H1 (cell line): Measurements from ENCODE around the gene TGFB2. TPM values are rescaled to one million over a fixed set of nuclear protein-coding genes. Genes with fewer than 3 reads are reported as not detected.

Experiments used
- CTCF ChIA-PET: fragments of 300-600 bp; sonication (Branson Sonifier 250); formaldehyde crosslinking; loops from one replicate; lab custom pipeline; 2021; ENCODE audit not compliant: partially characterized antibody; lab: Charles Lee
- POLR2A ChIA-PET: fragments of 300-600 bp; sonication (Branson Sonifier 250); formaldehyde crosslinking; loops from one replicate; lab custom pipeline; 2021; ENCODE audit warnings: inconsistent platforms; ENCODE audit not compliant: partially characterized antibody; lab: Charles Lee
- DNase-seq, 2 experiments: peaks; one replicate each; pipeline versions ENCODE4 v3.0.0 to v3.0.0-alpha.2; 2010 to 2022; ENCODE audit warnings: low spot score in 2 of 2, low read depth in 1 of 2, mixed read lengths in 1 of 2
- FAIRE-seq: peaks from 2 replicates; lab custom pipeline; 2011; peaks lifted over from hg19 to GRCh38; lab: Jason Lieb, UNC
- H2AFZ ChIP-seq: 2 replicates; pipeline ENCODE4 v1.8.1; 2012; ENCODE audit warnings: low read length, inconsistent platforms
- H2AK5ac ChIP-seq: 2 replicates; pipeline ENCODE4 v1.6.1; 2013; ENCODE audit warnings: low read depth, low read length
- H2BK120ac ChIP-seq: replicated peaks from 2 replicates; pipeline ENCODE3; 2013; ENCODE audit warnings: low read depth, low read length, inconsistent platforms
- H2BK12ac ChIP-seq: 2 replicates; pipeline ENCODE4 v1.6.1; 2013; ENCODE audit warnings: low read depth, low read length
- H2BK15ac ChIP-seq: 2 replicates; pipeline ENCODE4 v1.6.1; 2013; ENCODE audit warnings: low read length
- H2BK20ac ChIP-seq: 2 replicates; pipeline ENCODE4 v1.6.1; 2013; ENCODE audit warnings: low read length
- H2BK5ac ChIP-seq: 2 replicates; pipeline ENCODE4 v1.6.1; 2013; ENCODE audit warnings: low read depth, low read length
- H3K14ac ChIP-seq: 2 replicates; pipeline ENCODE4 v1.6.1; 2013; ENCODE audit warnings: inconsistent platforms; ENCODE audit not compliant: insufficient read length
- H3K18ac ChIP-seq: 2 replicates; pipeline ENCODE4 v1.6.1; 2013; ENCODE audit warnings: low read length; ENCODE audit errors: extremely low read depth
- H3K23ac ChIP-seq: 2 replicates; pipeline ENCODE4 v1.6.1; 2013; ENCODE audit warnings: inconsistent platforms; ENCODE audit not compliant: insufficient read length
- H3K23me2 ChIP-seq: 2 replicates; pipeline ENCODE4 v1.6.1; 2013; ENCODE audit warnings: low read depth, low read length
- H3K27ac ChIP-seq: 2 replicates; pipeline ENCODE4 v1.6.1; 2011; ENCODE audit warnings: low read depth, low read length, inconsistent platforms
- H3K27me3 ChIP-seq, 4 experiments: replicated peaks in 1 of 4; 1 replicate in 1 of 4; 2 replicates in 3 of 4; pipeline versions ENCODE4 v1.6.1 to v1.8.1; 2011 to 2013; ENCODE audit warnings: low read length in 3 of 4, mild to moderate bottlenecking in 3 of 4, inconsistent platforms in 2 of 4, mixed read lengths in 2 of 4, moderate library complexity in 1 of 4; ENCODE audit not compliant: control insufficient read depth in 3 of 4, insufficient read depth in 3 of 4; ENCODE audit errors: extremely low read depth in 1 of 4
- H3K36me3 ChIP-seq, 4 experiments: 2 replicates each; pipeline versions ENCODE4 v1.6.1 to v1.8.1; 2011 to 2013; ENCODE audit warnings: mild to moderate bottlenecking in 4 of 4, low read length in 3 of 4, moderate library complexity in 2 of 4, control low read depth in 1 of 4, inconsistent platforms in 1 of 4; ENCODE audit not compliant: insufficient read depth in 4 of 4, control insufficient read depth in 2 of 4
- H3K4ac ChIP-seq: replicated peaks from 2 replicates; pipeline ENCODE3; 2013; ENCODE audit warnings: low read length, low read depth, mixed read lengths, inconsistent platforms; ENCODE audit not compliant: insufficient read length
- H3K4me1 ChIP-seq, 4 experiments: replicated peaks in 1 of 4; 1 replicate in 1 of 4; 2 replicates in 3 of 4; pipeline versions ENCODE4 v1.6.1 to v1.8.1; 2011 to 2013; ENCODE audit warnings: low read length in 3 of 4, inconsistent platforms in 2 of 4, mixed read lengths in 1 of 4; ENCODE audit not compliant: insufficient read depth in 4 of 4, control insufficient read depth in 3 of 4
- H3K4me2 ChIP-seq, 2 experiments: 2 replicates each; pipeline versions ENCODE4 v1.6.1 to v1.8.1; 2011 to 2013; ENCODE audit warnings: low read depth in 2 of 2, low read length in 2 of 2, control low read depth in 1 of 2, inconsistent platforms in 1 of 2, mild to moderate bottlenecking in 1 of 2; ENCODE audit not compliant: insufficient read depth in 1 of 2
- H3K4me3 ChIP-seq, 4 experiments: fragments of 200-600, 300-600 bp in 1 of 4; sonication (generic), shearing (Covaris generic), sonication (Bioruptor Twin) in 1 of 4; 2 replicates each; pipeline versions ENCODE4 v1.5.1 to v1.8.1; 2011 to 2016; ENCODE audit warnings: low read length in 4 of 4, low read depth in 3 of 4, control low read depth in 2 of 4, inconsistent platforms in 2 of 4, mild to moderate bottlenecking in 2 of 4, mixed read lengths in 1 of 4, moderate library complexity in 1 of 4; ENCODE audit not compliant: insufficient read depth in 2 of 4; ENCODE audit errors: extremely low read depth in 1 of 4
- H3K56ac ChIP-seq: replicated peaks from 2 replicates; pipeline ENCODE3; 2013; ENCODE audit warnings: low read depth, mild to moderate bottlenecking, mixed read lengths, low read length, inconsistent platforms; ENCODE audit not compliant: insufficient read length
- H3K79me1 ChIP-seq: 2 replicates; pipeline ENCODE4 v1.6.1; 2013; ENCODE audit warnings: low read depth, low read length, control low read depth
- H3K79me2 ChIP-seq, 2 experiments: 2 replicates each; pipeline versions ENCODE4 v1.6.1 to v1.8.1; 2012 to 2013; ENCODE audit warnings: low read length in 2 of 2, mild to moderate bottlenecking in 2 of 2, inconsistent platforms in 1 of 2; ENCODE audit not compliant: insufficient read depth in 2 of 2, control insufficient read depth in 1 of 2
- H3K9ac ChIP-seq, 4 experiments: replicated peaks in 1 of 4; 1 replicate in 1 of 4; 2 replicates in 3 of 4; pipeline versions ENCODE4 v1.6.1 to v1.8.1; 2011 to 2013; ENCODE audit warnings: low read depth in 3 of 4, low read length in 3 of 4, control low read depth in 2 of 4, mild to moderate bottlenecking in 2 of 4, moderate library complexity in 2 of 4, inconsistent platforms in 1 of 4; ENCODE audit errors: extremely low read depth in 1 of 4
- H3K9me3 ChIP-seq, 2 experiments: 2 replicates each; pipeline versions ENCODE4 v1.6.1 to v1.8.1; 2012 to 2013; ENCODE audit warnings: mild to moderate bottlenecking in 2 of 2, moderate library complexity in 2 of 2, control low read depth in 1 of 2, inconsistent platforms in 1 of 2, low read depth in 1 of 2, low read length in 1 of 2, mixed read lengths in 1 of 2; ENCODE audit not compliant: insufficient read depth in 2 of 2
- H4K20me1 ChIP-seq, 2 experiments: replicated peaks in 1 of 2; 2 replicates each; pipeline versions ENCODE3 to v1.8.1; 2011 to 2013; ENCODE audit warnings: inconsistent platforms in 2 of 2, low read length in 2 of 2, mild to moderate bottlenecking in 1 of 2; ENCODE audit not compliant: insufficient read depth in 2 of 2, control insufficient read depth in 1 of 2
- H4K5ac ChIP-seq: 2 replicates; pipeline ENCODE4 v1.6.1; 2013; ENCODE audit warnings: low read length, low read depth, mixed read lengths, inconsistent platforms; ENCODE audit not compliant: insufficient read length
- H4K8ac ChIP-seq: 2 replicates; pipeline ENCODE4 v1.8.0; 2013; ENCODE audit warnings: mild to moderate bottlenecking, moderate library complexity, low read length, inconsistent platforms; ENCODE audit not compliant: insufficient read depth; ENCODE audit errors: extremely low read depth
- H4K91ac ChIP-seq: replicated peaks from 2 replicates; pipeline ENCODE3; 2013; ENCODE audit warnings: low read length, mixed read lengths, inconsistent platforms; ENCODE audit not compliant: insufficient read length
- CTCF ChIP-seq, 3 experiments: IDR thresholded peaks; 1 replicate in 2 of 3; 2 replicates in 1 of 3; pipeline versions ENCODE4 v1.5.1 to v1.6.1; 2011; ENCODE audit warnings: low read length in 3 of 3, mild to moderate bottlenecking in 3 of 3, inconsistent platforms in 2 of 3, low read depth in 1 of 3, moderate library complexity in 1 of 3; ENCODE audit not compliant: insufficient read depth in 1 of 3; ENCODE audit errors: control extremely low read depth in 1 of 3
- HDAC6 ChIP-seq: IDR thresholded peaks from one replicate; pipeline ENCODE4 v1.7.1; 2012; ENCODE audit warnings: low read depth, mild to moderate bottlenecking, inconsistent platforms, low read length, moderate library complexity
- JUN ChIP-seq: IDR thresholded peaks from 2 replicates; pipeline ENCODE4 v1.6.1; 2011; ENCODE audit warnings: low read depth, mild to moderate bottlenecking, improper control_type of control experiment, low read length
- KDM1A ChIP-seq: fragments of 200-600, 300-600 bp; sonication (generic); IDR thresholded peaks from 2 replicates; pipeline ENCODE4 v1.7.1; 2016; ENCODE audit warnings: mild to moderate bottlenecking, low read length, borderline replicate concordance
- MAX ChIP-seq: IDR thresholded peaks from 2 replicates; pipeline ENCODE4 v1.6.1; 2012; ENCODE audit warnings: inconsistent platforms
- SIRT6 ChIP-seq: IDR thresholded peaks from one replicate; pipeline ENCODE4 v1.7.1; 2012; ENCODE audit warnings: low read length, inconsistent platforms
- SUZ12 ChIP-seq: fragments of 200-600 bp; sonication (generic); IDR thresholded peaks from 2 replicates; pipeline ENCODE4 v1.6.1; 2012; ENCODE audit warnings: mild to moderate bottlenecking, inconsistent platforms, low read length, moderate library complexity, mixed read lengths
- TAF1 ChIP-seq: IDR thresholded peaks from 2 replicates; pipeline ENCODE4 v1.6.1; 2011; ENCODE audit warnings: mild to moderate bottlenecking, low read depth, low read length
- WGBS, 2 experiments: shearing (Covaris generic) in 1 of 2; methylation state at CpG; one replicate each; pipeline versions ENCODE4 v1.1.6 to v1.1.7; 2013 to 2015; ENCODE audit warnings: low lambda C conversion rate in 2 of 2, mixed read lengths in 2 of 2, inconsistent platforms in 1 of 2, low coverage in 1 of 2, missing lambda C conversion rate in 1 of 2; ENCODE audit not compliant: insufficient replicate concordance in 2 of 2, insufficient coverage in 1 of 2, insufficient read length in 1 of 2; ENCODE audit errors: extremely low coverage in 1 of 2, missing lambda C conversion rate in 1 of 2; 5-methylcytosine and 5-hydroxymethylcytosine counted together
- polyA plus RNA-seq, 7 experiments: library from polyadenylated mRNA; depleted of rRNA in 3 of 7; stranded (reverse) in 5 of 7; unstranded in 2 of 7; fragments of >200 nt in 5 of 7; fragments of 200-250 nt in 2 of 7; gene quantifications; 1 replicate in 5 of 7; 2 replicates in 1 of 7; 4 replicates in 1 of 7; pipeline versions ENCODE4 v1.2.1 to v1.2.3, GENCODE V29; 2011 to 2013; ENCODE audit warnings: missing spikeins in 2 of 7, mixed read lengths in 2 of 7
- total RNA-seq: library from RNA; stranded (reverse); fragmentation: NEBNext Ultra II Directional; extraction: Animal tissue kit (Norgen Biotek cat#: 25700); gene quantifications from 2 replicates; pipeline ENCODE4 v1.2.1, GENCODE V29; 2021
- TF ChIP-seq, protein P1 (sequence below): IDR thresholded peaks from 2 replicates; pipeline ENCODE4 v1.6.1; 2011; ENCODE audit warnings: low read depth, mild to moderate bottlenecking, low read length; ENCODE audit not compliant: insufficient read depth

TGFB2 gene
- total and polyA plus RNA-seq, 2 of the 8 experiments (the other 6 are each of a cell fraction or from before 2014, with no cell fraction given) = 0.26 to 0.84 TPM

- no peaks in the 10 kb centered on the region for H3K79me1 ChIP-seq
- H3K4me2 ChIP-seq = no peak overlapping the region
- H2BK15ac ChIP-seq = no peak overlapping the region
- H3K4me3 ChIP-seq = no peak overlapping the region
- no peak overlapping the region for H4K8ac ChIP-seq
- H2AK5ac ChIP-seq = no peak overlapping the region
- no peaks in the 10 kb centered on the region for H3K9me3 ChIP-seq
- no peaks in the 10 kb centered on the region for H3K4me1 ChIP-seq
- DNase-seq (no peak), FAIRE-seq (no peak)
- H3K23ac ChIP-seq = no peak overlapping the region
- CTCF ChIA-PET = interaction anchor here (1.0 to 1.6 kb wide), 4 partner anchors 11 to 690 kb away, joined by 3 to 5 read pairs (median 3); no protein-coding TSS in a partner anchor
- no peaks in the 10 kb centered on the region for H3K23me2 ChIP-seq
- no peak overlapping the region for H4K91ac ChIP-seq
- no peaks in the 10 kb centered on the region for H3K27me3 ChIP-seq
- no peaks in the 10 kb centered on the region for H4K20me1 ChIP-seq
- H3K27ac ChIP-seq = no peak overlapping the region
- no peaks in the 10 kb centered on the region for H3K36me3 ChIP-seq
- H2AFZ ChIP-seq = no peak overlapping the region
- no peak overlapping the region for H2BK120ac ChIP-seq
- H2BK20ac ChIP-seq = no peak overlapping the region
- H3K56ac ChIP-seq = no peak overlapping the region
- no peak overlapping the region for H3K18ac ChIP-seq
- no peak overlapping the region for H4K5ac ChIP-seq
- no peak for TF ChIP-seq SUZ12
- no peak for TF ChIP-seq TAF1
- TF ChIP-seq MAX = no peak
- TF ChIP-seq KDM1A = no peak
- TF ChIP-seq JUN = no peak
- no peak for TF ChIP-seq SIRT6
- TF ChIP-seq CTCF (IDR thresholded peaks at IDR 0.05; ENCODE audit: control extremely low read depth in 1 of 3, insufficient read depth in 1 of 3, low read depth in 1 of 3, low read length in 3 of 3) = no peak
- TF ChIP-seq HDAC6 = no peak
- TF ChIP-seq, protein P1, sequence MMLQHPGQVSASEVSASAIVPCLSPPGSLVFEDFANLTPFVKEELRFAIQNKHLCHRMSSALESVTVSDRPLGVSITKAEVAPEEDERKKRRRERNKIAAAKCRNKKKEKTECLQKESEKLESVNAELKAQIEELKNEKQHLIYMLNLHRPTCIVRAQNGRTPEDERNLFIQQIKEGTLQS = no peak
- H3K4ac ChIP-seq = no peak overlapping the region
- H3K14ac ChIP-seq = no peak overlapping the region
- H2BK12ac ChIP-seq = no peak overlapping the region
- no peak overlapping the region for H2BK5ac ChIP-seq
- H3K79me2 ChIP-seq = no peaks in the 10 kb centered on the region
- POLR2A ChIA-PET = no interaction called here
- H3K9ac ChIP-seq = no peak overlapping the region
- 90% methylated on average over 2 of the region's 2 CpGs; no CpG with 5 or more reads in 1 of the 2 experiments for WGBS, 2 experiments
Observed at GRCh38 chr1:218376722-218377121, 31.6 kb downstream of the TGFB2 start.
